Right hindlimb (tissue), 1 donor: ENCODE data around the gene ZCCHC2.

Source experiments
- DNase-seq: peaks from one replicate; pipeline ENCODE4 v3.0.0-alpha.2; 2018

ZCCHC2 gene

GRCh38 chr18:62583376-62583775 lies 60.6 kb downstream of the ZCCHC2 start:
- no peak for DNase-seq

- DNase-seq = peak; percentile 91
Measured at GRCh38 chr18:62584241-62585120, 61.7 kb downstream of the ZCCHC2 start.

GRCh38 chr18:62585274-62586150 lies 62.7 kb downstream of the ZCCHC2 start:
- no peak for DNase-seq

- DNase-seq = peak; percentile 77
Measured at GRCh38 chr18:62586151-62586774, 63.4 kb downstream of the ZCCHC2 start.

GRCh38 chr18:62586781-62587487 lies 64.1 kb downstream of the ZCCHC2 start:
- DNase-seq = no peak

- DNase-seq = no peak
Measured at GRCh38 chr18:62587689-62588088, 64.9 kb downstream of the ZCCHC2 start.

GRCh38 chr18:62588217-62588616 lies 65.4 kb downstream of the ZCCHC2 start:
- DNase-seq = no peak

GRCh38 chr18:62590799-62591590 lies 68.2 kb downstream of the ZCCHC2 start:
- DNase-seq = no peak

GRCh38 chr18:62596145-62597005 lies 73.5 kb downstream of the ZCCHC2 start:
- peak; percentile 60 for DNase-seq

GRCh38 chr18:62601871-62602270 lies 79.0 kb downstream of the ZCCHC2 start:
- no peak for DNase-seq

- no peak for DNase-seq
Measured at GRCh38 chr18:62602706-62603105, 79.9 kb downstream of the ZCCHC2 start.

- no peak for DNase-seq
Measured at GRCh38 chr18:62603211-62603610, 80.4 kb downstream of the ZCCHC2 start.

GRCh38 chr18:62603979-62604378 lies 81.2 kb downstream of the ZCCHC2 start:
- DNase-seq = no peak

GRCh38 chr18:62605685-62606084 lies 82.9 kb downstream of the ZCCHC2 start:
- DNase-seq = no peak

GRCh38 chr18:62606106-62606505 lies 83.3 kb downstream of the ZCCHC2 start:
- no peak for DNase-seq

GRCh38 chr18:62607302-62607701 lies 84.5 kb downstream of the ZCCHC2 start:
- no peak for DNase-seq

- DNase-seq = no peak
Measured at GRCh38 chr18:62607708-62608428, 85.0 kb downstream of the ZCCHC2 start.

GRCh38 chr18:62609764-62610163 lies 86.9 kb downstream of the ZCCHC2 start:
- DNase-seq = no peak

- DNase-seq = no peak
Measured at GRCh38 chr18:62610351-62610700, 87.5 kb downstream of the ZCCHC2 start.
